Activated naive CD4-positive, alpha-beta T cell treated with anti-CD3 and anti-CD28 coated beads for 36 hours (primary cell): ENCODE data around the gene RFX7. TPM values are rescaled to one million over a fixed set of nuclear protein-coding genes. Genes with fewer than 3 reads are reported as not detected.
"Not testable (repeated sequence)": the region's sequence is repeated elsewhere in the genome, so short reads cannot be mapped to it uniquely, and the experiment has no call there.

Experiments used
- CTCF ChIA-PET: fragments of 350-600 bp; sonication (Branson Sonifier 250); formaldehyde crosslinking; loops from one replicate; lab custom pipeline; 2021; ENCODE audit warnings: antibody characterized with exemption; lab: Charles Lee
- DNase-seq: peaks from one replicate; pipeline ENCODE4 v3.0.0-alpha.2; 2020
- H3K27ac Mint-ChIP-seq: one replicate; pipeline ENCODE4 v1.8.0; 2021; ENCODE audit warnings: mild to moderate bottlenecking, mixed read lengths
- H3K27me3 Mint-ChIP-seq: one replicate; pipeline ENCODE4 v1.8.0; 2021; ENCODE audit warnings: low read depth, mixed read lengths
- H3K36me3 Mint-ChIP-seq: one replicate; pipeline ENCODE4 v1.8.0; 2021; ENCODE audit warnings: low read depth, mixed read lengths
- H3K4me1 Mint-ChIP-seq: one replicate; pipeline ENCODE4 v1.8.0; 2021; ENCODE audit warnings: low read depth, mixed read lengths
- H3K4me3 Mint-ChIP-seq: one replicate; pipeline ENCODE4 v1.8.0; 2021; ENCODE audit warnings: mild to moderate bottlenecking, moderate library complexity, mixed read lengths
- H3K9me3 Mint-ChIP-seq: one replicate; pipeline ENCODE4 v1.8.0; 2021; ENCODE audit warnings: mixed read lengths
- intact Hi-C: fragments of 100-400 bp; cut with micrococcal nuclease; formaldehyde crosslinking; loops from one replicate; pipeline ENCODE4 v1.15.1; 2023
- total RNA-seq, 2 experiments: library from RNA; stranded (reverse); gene quantifications; one replicate each; pipeline ENCODE4 v1.2.3, GENCODE V29; 2021

The RFX7 gene
- total RNA-seq, 2 experiments from 2014 or later, result 22.8 to 26.6 TPM

DNA sequence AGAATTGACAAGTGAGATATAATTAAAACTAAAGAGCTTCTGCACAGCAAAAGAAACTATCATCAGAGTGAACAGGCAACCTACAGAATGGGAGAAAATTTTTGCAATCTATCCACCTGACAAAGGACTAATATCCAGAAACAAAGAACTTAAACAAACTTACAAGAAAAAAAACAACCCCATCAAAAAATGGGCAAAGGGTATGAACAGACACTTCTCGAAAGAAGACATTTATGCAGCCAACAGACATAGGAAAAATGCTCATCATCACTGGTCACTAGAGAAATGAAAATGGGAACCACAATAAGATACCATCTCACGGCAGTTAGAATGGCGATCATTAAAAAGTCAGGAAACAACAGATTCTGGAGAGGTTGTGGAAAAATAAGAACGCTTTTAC lies 88.9 kb downstream of the RFX7 start:
- CTCF ChIA-PET, H3K27ac Mint-ChIP-seq, DNase-seq, intact Hi-C loops, H3K27me3 Mint-ChIP-seq, H3K4me3 Mint-ChIP-seq: not testable (repeated sequence)
- H3K4me1 Mint-ChIP-seq, result peaks cover 23% of the 10 kb centered on the region
- H3K36me3 Mint-ChIP-seq, result peaks cover 43% of the 10 kb centered on the region
- peaks cover 24% of the 10 kb centered on the region for H3K9me3 Mint-ChIP-seq

DNA sequence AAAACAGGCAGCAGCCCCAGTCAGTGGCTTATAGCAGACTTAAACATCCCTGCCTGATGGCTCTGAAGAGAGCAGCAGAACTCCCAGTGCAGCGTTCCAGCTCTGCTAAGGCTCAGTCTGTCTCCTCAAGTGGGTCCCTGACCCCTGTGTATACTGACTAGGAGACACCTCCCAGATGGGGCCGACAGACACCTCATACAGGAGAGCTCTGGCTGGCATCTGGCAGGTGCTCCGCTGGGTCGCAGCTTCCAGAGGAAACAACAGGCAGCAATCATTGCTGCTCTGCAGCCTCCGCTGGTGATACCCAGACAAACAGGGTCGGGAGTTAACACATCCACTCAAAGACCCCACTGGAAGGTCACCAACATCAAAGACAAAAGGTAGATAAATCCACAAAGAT lies 93.5 kb downstream of the RFX7 start:
- CTCF ChIA-PET, result no interaction called here
- Mint-ChIP-seq H3K4me1 (peaks cover 26% of the 10 kb centered on the region), H3K36me3 (peaks cover 51% of the 10 kb centered on the region), H3K4me3 (no peak overlapping the region), H3K9me3 (peaks cover 21% of the 10 kb centered on the region), H3K27ac (no peak overlapping the region), H3K27me3 (no peaks in the 10 kb centered on the region)
- no peak for DNase-seq
- intact Hi-C loops, result no loop called here

- peaks cover 37% of the 10 kb centered on the region for H3K36me3 Mint-ChIP-seq
- H3K27me3 Mint-ChIP-seq, result no peaks in the 10 kb centered on the region
- no peak for DNase-seq
- no peak overlapping the region for H3K4me3 Mint-ChIP-seq
- H3K27ac Mint-ChIP-seq, result no peak overlapping the region
- peaks cover 3% of the 10 kb centered on the region for H3K9me3 Mint-ChIP-seq
- intact Hi-C loops, result no loop called here
- CTCF ChIA-PET, result interaction anchor here (0.5 to 0.7 kb wide), 2 partner anchors 29 to 423 kb away, joined by 3 read pairs; no protein-coding TSS in a partner anchor
- H3K4me1 Mint-ChIP-seq, result peaks cover 20% of the 10 kb centered on the region
Observed at GRCh38 chr15:56148064-56148463, 95.6 kb downstream of the RFX7 start.

DNA sequence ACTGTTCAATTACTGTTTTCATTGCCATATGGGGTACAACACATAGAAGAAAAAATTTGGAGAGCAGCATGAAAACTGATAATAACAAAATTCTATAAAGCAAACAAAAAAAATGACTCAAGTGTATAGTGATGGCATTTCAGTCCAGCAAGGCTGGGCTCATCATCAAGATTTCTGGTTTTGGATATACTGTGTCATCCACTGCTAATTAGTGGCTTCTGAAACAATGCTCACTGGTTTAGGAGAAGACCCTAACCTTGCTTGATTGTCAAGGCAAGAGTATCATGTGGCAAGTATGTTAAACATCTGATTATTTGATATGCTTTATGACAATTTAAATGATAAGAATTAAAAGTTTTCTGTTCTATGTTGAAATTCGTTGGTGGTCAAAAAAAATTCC lies 96.9 kb downstream of the RFX7 start:
- Mint-ChIP-seq H3K4me3 (no peak overlapping the region), H3K9me3 (peaks cover 2% of the 10 kb centered on the region), H3K27me3 (no peaks in the 10 kb centered on the region), H3K36me3 (peaks cover 41% of the 10 kb centered on the region), H3K27ac (no peak overlapping the region), H3K4me1 (peaks cover 9% of the 10 kb centered on the region)
- no peak for DNase-seq
- intact Hi-C loops, result no loop called here
- CTCF ChIA-PET, result interaction anchor here (0.7 kb wide), 1 partner anchor 43 kb away, joined by 3 read pairs; no protein-coding TSS in a partner anchor

DNA sequence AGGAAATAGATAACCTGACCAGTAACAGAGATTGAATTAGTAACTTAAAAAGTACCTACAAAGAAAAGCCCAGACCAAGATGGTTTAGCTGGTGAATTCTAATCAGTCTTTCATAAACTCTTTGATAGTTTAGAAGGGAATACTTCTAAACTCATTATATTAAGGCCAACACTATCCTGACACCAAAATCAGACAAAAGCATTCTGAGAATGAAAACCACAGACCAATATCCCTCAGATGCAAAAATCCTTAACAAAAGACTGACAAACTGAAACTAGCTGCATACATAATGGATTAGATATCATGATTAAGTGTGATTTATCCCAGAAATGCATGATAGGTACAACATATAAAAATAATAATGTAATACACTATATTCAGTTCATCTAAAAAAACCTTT lies 115.6 kb downstream of the RFX7 start:
- H3K36me3 Mint-ChIP-seq, result peaks cover 58% of the 10 kb centered on the region
- no peaks in the 10 kb centered on the region for H3K4me1 Mint-ChIP-seq
- CTCF ChIA-PET, result no interaction called here
- no peak overlapping the region for H3K27ac Mint-ChIP-seq
- intact Hi-C loops, result no loop called here
- no peak for DNase-seq
- H3K27me3 Mint-ChIP-seq, result no peaks in the 10 kb centered on the region
- H3K4me3 Mint-ChIP-seq, result no peak overlapping the region
- H3K9me3 Mint-ChIP-seq, result peaks cover 25% of the 10 kb centered on the region

DNA sequence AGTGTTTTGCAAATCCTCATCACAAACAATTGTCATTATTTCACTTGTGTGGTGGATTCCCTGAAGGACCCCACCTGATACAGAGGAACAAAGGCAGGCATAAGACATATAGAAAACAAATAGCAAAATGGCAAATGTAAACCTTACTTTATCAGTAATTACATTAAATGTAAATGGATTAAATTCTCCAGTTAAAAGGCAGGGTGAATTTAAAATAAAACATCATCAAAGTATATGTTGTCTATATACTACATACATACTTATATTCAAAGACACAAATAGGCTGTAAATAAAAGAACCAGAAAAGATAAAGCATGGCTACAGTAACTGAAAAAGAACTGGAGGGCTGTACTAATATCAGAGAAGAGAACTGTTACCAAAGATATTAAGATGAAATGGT lies 117.3 kb downstream of the RFX7 start:
- Mint-ChIP-seq H3K4me1 (no peaks in the 10 kb centered on the region), H3K4me3 (no peak overlapping the region), H3K9me3 (peaks cover 30% of the 10 kb centered on the region), H3K27ac (no peak overlapping the region), H3K36me3 (peaks cover 72% of the 10 kb centered on the region), H3K27me3 (no peaks in the 10 kb centered on the region)
- CTCF ChIA-PET, result no interaction called here
- intact Hi-C loops, result no loop called here
- DNase-seq, result no peak

GRCh38 chr15:56124391-56124790 lies 119.3 kb downstream of the RFX7 start:
- no peak for DNase-seq
- H3K27me3 Mint-ChIP-seq, result no peaks in the 10 kb centered on the region
- peaks cover 31% of the 10 kb centered on the region for H3K9me3 Mint-ChIP-seq
- no peak overlapping the region for H3K27ac Mint-ChIP-seq
- H3K4me1 Mint-ChIP-seq, result no peaks in the 10 kb centered on the region
- no peak overlapping the region for H3K4me3 Mint-ChIP-seq
- CTCF ChIA-PET, result interaction anchor here (0.6 kb wide), 2 partner anchors 345 to 407 kb away, joined by 4 read pairs; no protein-coding TSS in a partner anchor
- H3K36me3 Mint-ChIP-seq, result peaks cover 69% of the 10 kb centered on the region
- intact Hi-C loops, result no loop called here

GRCh38 chr15:56105855-56106254 lies 137.8 kb downstream of the RFX7 start:
- peaks cover 10% of the 10 kb centered on the region for H3K36me3 Mint-ChIP-seq
- H3K27ac Mint-ChIP-seq, result no peak overlapping the region
- peaks cover 2% of the 10 kb centered on the region for H3K4me1 Mint-ChIP-seq
- no peaks in the 10 kb centered on the region for H3K9me3 Mint-ChIP-seq
- no peak for DNase-seq
- CTCF ChIA-PET, result interaction anchor here (0.5 kb wide), 1 partner anchor 188 kb away, joined by 3 read pairs; no protein-coding TSS in a partner anchor
- intact Hi-C loops, result no loop called here
- no peaks in the 10 kb centered on the region for H3K27me3 Mint-ChIP-seq
- H3K4me3 Mint-ChIP-seq, result no peak overlapping the region

DNA sequence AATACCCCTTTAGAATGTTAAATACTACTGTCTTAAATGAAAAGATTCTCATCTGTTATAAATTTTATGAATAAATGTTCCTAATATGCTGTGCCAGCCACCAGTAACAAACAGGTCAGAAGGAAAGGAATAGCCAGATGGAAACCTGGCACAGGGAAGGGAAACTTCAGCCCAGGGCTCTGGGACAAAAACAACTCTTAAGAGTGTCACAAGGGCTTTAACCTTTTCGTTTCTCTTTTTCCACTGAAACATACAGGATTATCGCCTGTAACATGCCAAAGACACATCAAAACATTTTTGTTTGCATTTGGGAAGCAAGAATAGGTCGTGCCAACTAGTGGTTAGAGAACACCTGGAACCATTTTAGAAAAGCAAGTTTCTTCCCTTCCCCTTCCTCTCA lies 141.2 kb downstream of the RFX7 start:
- CTCF ChIA-PET, result no interaction called here
- no peak overlapping the region for H3K27ac Mint-ChIP-seq
- no peaks in the 10 kb centered on the region for H3K27me3 Mint-ChIP-seq
- no peaks in the 10 kb centered on the region for H3K9me3 Mint-ChIP-seq
- no peaks in the 10 kb centered on the region for H3K4me1 Mint-ChIP-seq
- H3K4me3 Mint-ChIP-seq, result no peak overlapping the region
- intact Hi-C loops, result no loop called here
- peaks cover 18% of the 10 kb centered on the region for H3K36me3 Mint-ChIP-seq
- no peak for DNase-seq

- Mint-ChIP-seq H3K36me3 (peaks cover 43% of the 10 kb centered on the region), H3K27me3 (no peaks in the 10 kb centered on the region), H3K27ac (no peak overlapping the region), H3K9me3 (no peaks in the 10 kb centered on the region), H3K4me3 (no peak overlapping the region), H3K4me1 (no peaks in the 10 kb centered on the region)
- CTCF ChIA-PET, result interaction anchor here (1.7 kb wide), 1 partner anchor 17 kb away, joined by 3 read pairs; no protein-coding TSS in a partner anchor
- DNase-seq, result no peak
- intact Hi-C loops, result no loop called here
Observed at GRCh38 chr15:56099311-56099710, 144.4 kb downstream of the RFX7 start.

DNA sequence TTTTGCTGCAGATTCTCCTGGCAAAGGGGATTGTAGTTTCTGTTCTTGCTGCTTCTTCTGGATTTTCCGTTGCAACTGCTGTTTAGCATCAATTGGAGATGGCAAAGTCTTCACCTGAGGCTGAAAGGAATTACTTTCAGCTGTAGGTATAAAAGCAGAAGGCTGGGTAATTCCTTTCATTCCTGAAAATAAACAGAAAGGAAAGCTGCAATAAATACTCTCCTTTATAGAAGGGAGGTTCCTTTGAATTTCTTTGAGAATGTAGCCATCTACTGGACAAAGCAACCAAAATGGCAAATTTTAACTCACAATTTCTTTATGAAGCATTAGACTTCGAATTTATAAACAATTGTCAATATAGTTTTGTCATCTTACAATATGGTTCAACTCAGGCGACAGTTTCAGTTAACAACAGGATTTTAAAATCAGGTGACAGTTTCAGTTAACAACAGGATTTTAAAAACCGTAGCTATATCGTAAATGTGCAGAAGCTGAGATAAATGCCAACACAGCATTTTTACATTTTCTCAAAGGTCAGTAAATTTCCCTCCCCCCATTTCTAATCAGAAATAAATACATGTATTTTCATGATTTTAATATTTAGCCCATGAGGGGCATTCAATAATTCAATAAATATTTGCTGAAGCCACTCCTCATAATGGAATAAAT lies 145.3 kb downstream of the RFX7 start:
- peaks cover 53% of the 10 kb centered on the region for H3K36me3 Mint-ChIP-seq
- CTCF ChIA-PET, result interaction anchor here (1.2 to 1.7 kb wide), 2 partner anchors 18 to 147 kb away, joined by 3 read pairs; no protein-coding TSS in a partner anchor
- no peak overlapping the region for H3K4me3 Mint-ChIP-seq
- DNase-seq, result no peak
- no peaks in the 10 kb centered on the region for H3K4me1 Mint-ChIP-seq
- intact Hi-C loops, result no loop called here
- no peaks in the 10 kb centered on the region for H3K27me3 Mint-ChIP-seq
- H3K9me3 Mint-ChIP-seq, result peaks cover 2% of the 10 kb centered on the region
- H3K27ac Mint-ChIP-seq, result no peak overlapping the region

- intact Hi-C loops, result no loop called here
- Mint-ChIP-seq H3K36me3 (peaks cover 55% of the 10 kb centered on the region), H3K4me3 (no peak overlapping the region), H3K4me1 (no peaks in the 10 kb centered on the region), H3K9me3 (peaks cover 2% of the 10 kb centered on the region), H3K27me3 (no peaks in the 10 kb centered on the region), H3K27ac (no peak overlapping the region)
- no peak for DNase-seq
- CTCF ChIA-PET, result no interaction called here
Observed at GRCh38 chr15:56095406-56095805, 148.3 kb downstream of the RFX7 start.

- intact Hi-C loops, result no loop called here
- peaks cover 2% of the 10 kb centered on the region for H3K4me1 Mint-ChIP-seq
- H3K36me3 Mint-ChIP-seq, result peaks cover 50% of the 10 kb centered on the region
- H3K4me3 Mint-ChIP-seq, result no peak overlapping the region
- DNase-seq, result no peak
- no peak overlapping the region for H3K27ac Mint-ChIP-seq
- H3K9me3 Mint-ChIP-seq, result peaks cover 4% of the 10 kb centered on the region
- CTCF ChIA-PET, result no interaction called here
- H3K27me3 Mint-ChIP-seq, result no peaks in the 10 kb centered on the region
Observed at GRCh38 chr15:56094171-56094570, 149.5 kb downstream of the RFX7 start.
